GM20431 (cell line): ENCODE measurements around the gene DHRS13.
"Not testable (repeated sequence)": the region's sequence is repeated elsewhere in the genome, so short reads cannot be mapped to it uniquely, and the experiment has no call there.

Experiments
- in situ Hi-C: fragments of 300-500 bp; cut with MseI, MboI; formaldehyde crosslinking; loops from one replicate; pipeline ENCODE4 v1.15.0; 2020; ENCODE audit warnings: low sequenced_read_pairs; ENCODE audit not compliant: unreplicated experiment

DHRS13 gene

GRCh38 chr17:28887871-28888471, 14.9 kb downstream of the DHRS13 start:
- in situ Hi-C loops: no loop called here

- in situ Hi-C loops: no loop called here
These were observed 16.9 kb downstream of the DHRS13 start for GRCh38 chr17:28885951-28886350.

- in situ Hi-C loops: no loop called here
These were observed 17.5 kb downstream of the DHRS13 start for GRCh38 chr17:28885363-28885762.

GRCh38 chr17:28883967-28884702, 18.7 kb downstream of the DHRS13 start:
- in situ Hi-C loops: no loop called here

DNA sequence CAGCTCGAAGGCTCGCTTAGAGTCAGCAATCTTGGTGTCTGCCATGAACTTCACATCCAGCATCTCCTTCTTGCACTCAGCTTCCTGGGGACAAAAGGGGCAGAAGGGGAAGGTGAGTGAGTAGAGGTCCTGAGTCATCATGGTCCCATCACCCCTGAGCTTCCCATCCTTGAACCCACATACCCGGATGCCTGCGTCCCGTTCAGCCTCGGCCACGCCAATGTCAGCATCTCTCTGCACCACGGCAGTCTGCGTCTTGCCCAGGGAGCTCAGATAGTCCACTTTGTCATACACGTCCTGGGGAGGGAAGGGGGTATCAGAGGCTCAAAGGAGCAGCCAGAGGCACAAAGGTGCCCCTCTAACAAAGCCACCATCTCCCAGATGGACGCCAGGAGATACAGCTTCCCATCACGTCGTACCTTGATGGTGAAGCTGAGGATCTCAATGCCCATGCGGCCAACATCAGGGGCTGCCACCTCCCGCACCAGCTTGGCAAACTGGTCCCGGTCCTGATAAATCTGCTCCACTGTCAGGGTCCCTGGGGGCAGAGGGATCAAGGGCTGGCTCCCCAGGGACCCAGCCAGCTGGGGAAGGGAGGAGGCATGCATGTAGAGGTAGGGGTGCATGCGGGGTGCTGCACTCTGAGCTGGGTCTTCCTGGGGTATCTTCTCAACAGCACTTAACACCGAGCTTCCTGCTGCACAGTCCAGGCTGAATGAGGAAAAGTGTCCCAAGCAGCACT, 20.6 kb downstream of the DHRS13 start:
- in situ Hi-C loops: no loop called here

- in situ Hi-C loops: no loop called here
These were observed 21.3 kb downstream of the DHRS13 start for GRCh38 chr17:28881533-28882056.

DNA sequence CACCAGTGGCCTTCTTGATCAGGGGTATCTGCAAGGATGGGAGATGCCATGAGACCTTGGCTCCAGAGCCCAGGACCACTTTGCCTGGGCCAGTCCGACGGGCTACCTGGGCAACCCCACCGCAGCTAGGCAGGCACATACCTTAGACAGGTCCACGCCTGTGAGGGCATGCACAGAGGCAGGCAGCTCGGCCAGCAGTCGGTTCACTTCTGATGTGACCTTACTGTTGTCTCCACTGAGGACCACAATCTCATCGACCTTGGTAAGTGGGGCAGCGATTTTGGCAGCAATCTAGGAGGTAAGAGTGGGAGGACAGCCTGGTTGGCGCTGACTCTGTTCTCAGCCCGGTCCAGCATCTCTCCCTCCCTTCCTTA, 22.3 kb downstream of the DHRS13 start:
- in situ Hi-C loops: no loop called here

GRCh38 chr17:28879886-28880571, 22.9 kb downstream of the DHRS13 start:
- in situ Hi-C loops: no loop called here

- in situ Hi-C loops: no loop called here
These were observed 23.9 kb downstream of the DHRS13 start for GRCh38 chr17:28878981-28879380.

GRCh38 chr17:28878158-28878910, 24.5 kb downstream of the DHRS13 start:
- in situ Hi-C loops: no loop called here

DNA sequence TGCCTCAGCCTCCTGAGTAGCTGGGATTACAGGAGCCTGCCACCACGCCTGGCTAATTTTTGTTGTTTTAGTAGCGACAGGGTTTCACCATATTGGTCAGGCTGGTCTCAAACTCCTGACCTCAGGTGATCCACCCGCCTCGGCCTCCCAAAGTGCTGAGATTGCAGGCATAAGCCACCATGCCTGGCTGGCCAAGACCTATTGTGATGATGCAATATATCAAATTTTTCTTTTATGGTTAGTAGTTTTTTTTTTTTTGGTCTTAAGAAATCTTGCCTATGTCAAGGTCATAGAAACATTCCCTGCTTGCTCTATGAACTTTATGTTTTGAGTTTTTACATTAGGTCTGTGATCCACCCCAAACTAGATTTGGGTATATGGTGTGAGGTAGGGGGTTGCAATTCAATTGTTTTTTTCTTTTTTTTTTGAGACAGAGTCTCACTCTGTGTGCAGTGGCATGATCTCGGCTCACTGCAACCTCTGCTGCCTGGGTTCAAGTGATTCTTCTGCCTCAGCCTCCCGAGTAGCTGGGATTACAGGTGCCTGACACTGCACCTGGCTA, 25.6 kb downstream of the DHRS13 start:
- in situ Hi-C loops: not testable (repeated sequence)

DNA sequence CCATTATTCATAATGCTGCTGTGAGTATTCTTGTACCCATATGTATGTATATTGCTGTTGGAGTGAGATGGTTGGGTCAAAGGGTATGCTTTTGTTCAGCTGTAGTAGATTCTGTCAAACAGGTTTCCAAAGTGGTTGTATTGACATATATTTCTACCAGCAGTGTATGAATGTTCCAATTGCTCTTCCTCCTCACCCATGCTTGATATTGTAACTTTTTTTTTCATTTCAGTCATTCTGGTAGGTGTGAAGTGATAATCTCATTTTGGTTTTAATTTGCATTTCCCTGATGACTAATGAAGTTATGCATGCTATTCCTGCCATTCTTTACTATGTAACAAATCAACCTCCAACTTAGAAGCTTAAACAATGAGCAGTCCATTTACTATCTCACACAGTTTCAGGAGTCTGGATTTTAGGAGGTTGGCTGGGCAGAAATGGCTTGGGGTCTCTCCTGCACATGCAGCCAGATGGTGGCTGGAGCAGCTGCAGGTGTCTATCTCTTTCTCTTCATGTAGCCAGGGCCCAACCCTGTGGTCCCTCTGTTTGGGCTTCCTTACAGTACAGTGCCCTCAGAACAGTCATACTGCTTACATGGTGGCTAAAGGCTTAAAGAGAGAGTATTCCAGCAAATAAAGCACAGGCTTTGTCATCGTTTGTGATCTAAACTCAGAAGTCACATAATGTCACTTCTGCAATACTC, 26.9 kb downstream of the DHRS13 start:
- in situ Hi-C loops: no loop called here

DNA sequence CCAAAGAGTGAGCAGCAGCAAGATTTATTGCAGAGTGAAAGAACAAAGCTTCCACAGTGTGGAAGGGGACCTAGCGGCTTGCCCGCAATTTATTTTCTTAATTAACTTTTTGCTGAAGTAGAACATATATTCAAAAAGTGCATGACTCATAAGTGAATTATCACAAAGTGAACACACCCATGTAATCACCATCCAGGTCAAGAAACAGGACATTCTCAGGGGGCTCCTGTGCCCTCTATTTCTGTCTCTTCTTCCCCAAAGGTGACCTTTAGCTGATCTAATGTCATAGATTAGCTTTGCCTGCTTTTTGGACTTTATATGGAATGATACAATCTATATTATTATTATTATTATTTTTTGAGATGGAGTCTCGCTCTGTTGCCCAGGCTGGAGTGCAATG, 28.1 kb downstream of the DHRS13 start:
- in situ Hi-C loops: no loop called here

DNA sequence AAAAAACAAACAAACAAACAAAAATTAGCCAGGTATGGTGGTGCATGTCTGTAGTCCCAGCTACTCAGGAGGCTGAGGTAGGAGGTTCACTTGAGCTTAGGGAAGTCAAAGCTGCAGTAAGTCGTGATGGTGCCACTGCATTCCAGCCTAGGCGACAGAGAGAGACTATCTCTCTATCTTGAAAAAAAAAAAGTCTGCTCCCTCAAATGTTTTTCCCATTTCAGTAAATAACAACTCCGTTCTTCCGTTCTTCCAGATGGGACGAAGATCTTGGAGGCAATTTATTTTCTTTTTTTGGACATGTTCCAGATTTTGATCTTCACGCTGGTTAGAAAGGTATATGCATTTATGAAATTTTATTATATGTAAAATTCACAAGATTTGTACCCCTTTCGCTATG, 29.0 kb downstream of the DHRS13 start:
- in situ Hi-C loops: no loop called here

GRCh38 chr17:28871056-28871579, 31.8 kb downstream of the DHRS13 start:
- in situ Hi-C loops: no loop called here

- in situ Hi-C loops: no loop called here
These were observed 35.6 kb downstream of the DHRS13 start for GRCh38 chr17:28867276-28867675.

- in situ Hi-C loops: no loop called here
These were observed 36.7 kb downstream of the DHRS13 start for GRCh38 chr17:28865946-28866752.
